Lower lobe of right lung (tissue), 2 donors: ENCODE measurements around the gene SPN. TPM values are rescaled to one million over a fixed set of nuclear protein-coding genes. Genes with fewer than 3 reads are reported as not detected.
"Not testable (repeated sequence)": the region's sequence is repeated elsewhere in the genome, so short reads cannot be mapped to it uniquely, and the experiment has no call there.

Source experiments
- ATAC-seq, 2 donors: fragments of 200-7000 bp; cut with Tn5 transposase; one replicate each; pipeline ENCODE4 v1.9.1; 2020 to 2022; ENCODE audit warnings: mild to moderate bottlenecking in 2 of 2, moderate library complexity in 2 of 2
- DNase-seq: peaks from one replicate; pipeline ENCODE4 v3.0.0-alpha.2; 2020
- H3K27ac ChIP-seq: fragments of 200-600 bp; one replicate; pipeline ENCODE4 v1.8.0; 2022
- H3K27me3 ChIP-seq: fragments of 200-600 bp; one replicate; pipeline ENCODE4 v1.8.0; 2022; ENCODE audit warnings: low read depth
- H3K36me3 ChIP-seq: fragments of 200-600 bp; one replicate; pipeline ENCODE4 v1.8.0; 2022; ENCODE audit warnings: mild to moderate bottlenecking
- H3K4me1 ChIP-seq: fragments of 200-600 bp; one replicate; pipeline ENCODE4 v1.8.0; 2022
- H3K4me3 ChIP-seq: fragments of 200-600 bp; one replicate; pipeline ENCODE4 v1.8.0; 2022; ENCODE audit warnings: mild to moderate bottlenecking
- H3K9me3 ChIP-seq: fragments of 200-600 bp; one replicate; pipeline ENCODE4 v1.8.0; 2022
- intact Hi-C: fragments of 100-400 bp; cut with DNase I; formaldehyde crosslinking; loops from one replicate; pipeline ENCODE4 v1.11.0; 2022
- total RNA-seq: library from RNA; stranded (reverse); fragmentation: NEBNext Ultra II Directional; extraction: Animal tissue kit (Norgen Biotek cat#: 25700); gene quantifications from one replicate; pipeline ENCODE4 v1.2.1, GENCODE V29; 2021
- TF ChIP-seq, protein P1 (sequence below): fragments of 200-600 bp; IDR thresholded peaks from one replicate; pipeline ENCODE4 v1.8.0; 2022; ENCODE audit warnings: antibody characterized with exemption, mild to moderate bottlenecking
- donor health status: DM: no; HTN: yes; CAD: no; lungs with severe emphysema.

The SPN gene
- total RNA-seq, 1 donor from 2014 or later: 109 TPM

- ATAC-seq: no peak
- intact Hi-C loops: no loop called here
- TF ChIP-seq, protein P1, sequence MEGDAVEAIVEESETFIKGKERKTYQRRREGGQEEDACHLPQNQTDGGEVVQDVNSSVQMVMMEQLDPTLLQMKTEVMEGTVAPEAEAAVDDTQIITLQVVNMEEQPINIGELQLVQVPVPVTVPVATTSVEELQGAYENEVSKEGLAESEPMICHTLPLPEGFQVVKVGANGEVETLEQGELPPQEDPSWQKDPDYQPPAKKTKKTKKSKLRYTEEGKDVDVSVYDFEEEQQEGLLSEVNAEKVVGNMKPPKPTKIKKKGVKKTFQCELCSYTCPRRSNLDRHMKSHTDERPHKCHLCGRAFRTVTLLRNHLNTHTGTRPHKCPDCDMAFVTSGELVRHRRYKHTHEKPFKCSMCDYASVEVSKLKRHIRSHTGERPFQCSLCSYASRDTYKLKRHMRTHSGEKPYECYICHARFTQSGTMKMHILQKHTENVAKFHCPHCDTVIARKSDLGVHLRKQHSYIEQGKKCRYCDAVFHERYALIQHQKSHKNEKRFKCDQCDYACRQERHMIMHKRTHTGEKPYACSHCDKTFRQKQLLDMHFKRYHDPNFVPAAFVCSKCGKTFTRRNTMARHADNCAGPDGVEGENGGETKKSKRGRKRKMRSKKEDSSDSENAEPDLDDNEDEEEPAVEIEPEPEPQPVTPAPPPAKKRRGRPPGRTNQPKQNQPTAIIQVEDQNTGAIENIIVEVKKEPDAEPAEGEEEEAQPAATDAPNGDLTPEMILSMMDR: no peak
- Histone ChIP-seq H3K4me3 (no peak overlapping the region), H3K9me3 (no peaks in the 10 kb centered on the region), H3K27me3 (no peaks in the 10 kb centered on the region), H3K4me1 (no peaks in the 10 kb centered on the region), H3K36me3 (no peaks in the 10 kb centered on the region), H3K27ac (no peak overlapping the region)
- no peak for DNase-seq
Measured at GRCh38 chr16:29701214-29701555, 38.1 kb downstream of the SPN start.

DNA sequence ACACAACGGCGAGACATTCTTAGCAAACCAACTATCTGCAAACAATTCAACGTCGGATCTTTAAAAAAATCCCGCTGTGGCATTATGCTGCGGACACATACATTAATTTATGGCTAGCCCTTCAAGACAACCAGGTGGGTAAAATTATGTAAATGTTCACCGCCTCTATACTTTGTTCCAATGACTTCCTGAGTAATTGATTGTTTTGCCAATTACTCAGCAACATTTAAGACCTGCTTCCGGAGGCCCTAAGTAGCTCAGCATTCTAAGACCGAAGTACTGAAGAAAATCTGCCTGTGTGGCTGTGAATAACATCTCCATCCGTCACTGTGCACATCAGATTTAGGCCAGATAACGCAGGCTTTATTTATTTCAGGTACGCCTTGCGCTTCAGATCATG, 39.2 kb downstream of the SPN start:
- Histone ChIP-seq H3K4me3 (no peak overlapping the region), H3K36me3 (no peaks in the 10 kb centered on the region), H3K27me3 (no peaks in the 10 kb centered on the region), H3K4me1 (no peaks in the 10 kb centered on the region), H3K9me3 (no peaks in the 10 kb centered on the region), H3K27ac (peak overlapping the region; percentile 33)
- TF ChIP-seq, protein P1: no peak
- DNase-seq (no peak), ATAC-seq (no peak)
- intact Hi-C loops: no loop called here

DNA sequence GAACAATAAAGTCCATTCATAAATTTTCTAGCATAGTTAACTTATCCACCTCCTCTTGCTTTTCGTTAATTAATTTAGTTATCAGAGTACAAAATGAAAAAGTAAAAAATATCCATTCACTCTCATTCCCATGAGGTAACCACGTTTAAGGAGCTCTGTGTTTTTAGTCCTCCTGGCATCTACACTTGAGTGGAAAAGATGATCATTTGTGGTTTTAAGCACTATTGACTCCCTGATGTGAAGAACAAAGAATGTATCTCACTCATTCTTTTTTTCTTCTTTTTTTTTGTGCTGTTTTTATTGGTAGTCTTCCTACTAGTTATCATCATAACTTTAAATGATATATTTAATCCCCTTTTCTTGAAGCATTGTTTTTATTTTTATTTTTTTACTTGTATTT, 42.0 kb downstream of the SPN start:
- no peaks in the 10 kb centered on the region for H3K36me3 ChIP-seq
- DNase-seq: no peak
- intact Hi-C loops: no loop called here
- H3K4me3 ChIP-seq: no peak overlapping the region
- TF ChIP-seq, protein P1: no peak
- H3K9me3 ChIP-seq: no peaks in the 10 kb centered on the region
- no peaks in the 10 kb centered on the region for H3K27me3 ChIP-seq
- no peak for ATAC-seq
- H3K27ac ChIP-seq: no peak overlapping the region
- peaks cover under 1% of the 10 kb centered on the region for H3K4me1 ChIP-seq

GRCh38 chr16:29707160-29707559, 44.1 kb downstream of the SPN start:
- H3K9me3 ChIP-seq, H3K4me1 ChIP-seq, ATAC-seq, intact Hi-C loops, H3K27ac ChIP-seq, DNase-seq, H3K4me3 ChIP-seq, H3K36me3 ChIP-seq, H3K27me3 ChIP-seq: not testable (repeated sequence)

DNA sequence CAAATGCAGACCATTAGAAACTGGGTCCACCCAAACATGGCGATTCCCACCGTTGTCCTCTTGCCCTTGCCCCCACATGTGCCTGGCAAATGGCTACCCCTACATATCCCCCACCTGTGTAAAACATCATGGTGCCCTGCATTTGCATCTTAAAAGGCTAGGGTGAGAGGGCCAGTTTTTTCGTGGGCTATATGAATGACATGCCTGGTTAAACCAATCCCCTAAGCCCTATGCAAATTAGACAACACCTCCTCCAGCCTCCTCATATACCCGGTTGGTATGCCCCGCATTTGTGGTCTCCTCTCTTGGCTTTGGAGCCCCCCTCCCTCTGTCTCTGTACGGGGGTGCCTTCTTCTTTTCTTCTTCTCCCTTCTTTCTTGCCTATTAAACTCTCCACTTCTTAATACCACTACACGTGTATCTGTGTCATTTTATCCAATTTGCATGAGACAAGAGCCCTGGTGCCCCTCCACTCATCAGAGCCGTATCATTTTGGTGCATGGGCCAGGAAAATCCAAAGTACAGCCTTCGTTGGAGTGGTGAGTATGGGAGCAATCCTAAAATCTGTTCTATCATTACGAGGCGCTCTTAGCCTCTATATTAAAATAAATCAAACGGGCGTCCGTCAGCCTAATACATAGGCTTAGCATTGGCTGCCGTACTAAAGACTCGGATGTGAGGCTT, 46.0 kb downstream of the SPN start:
- TF ChIP-seq, protein P1: no peak

DNA sequence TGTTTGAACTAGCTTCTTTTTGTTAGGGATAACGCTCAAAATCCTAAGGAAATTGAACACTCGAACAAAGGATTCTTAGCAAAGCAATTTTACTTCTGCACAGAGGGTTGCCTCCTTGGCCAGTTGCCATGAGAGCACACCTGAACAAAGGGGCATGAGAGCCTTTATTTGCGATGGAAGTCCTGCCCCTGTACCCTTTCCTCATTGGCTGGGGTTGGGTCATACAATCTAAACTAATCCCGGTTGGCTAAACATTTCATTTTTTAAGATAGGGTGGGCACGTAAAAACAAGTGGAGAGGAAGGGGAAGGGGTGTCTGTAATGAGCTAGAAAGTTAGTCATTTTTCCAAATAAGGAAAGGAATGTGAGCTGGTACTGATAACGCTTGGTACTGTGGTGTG, 46.6 kb downstream of the SPN start:
- H3K4me1 ChIP-seq, ATAC-seq, intact Hi-C loops, H3K9me3 ChIP-seq, H3K36me3 ChIP-seq, H3K27me3 ChIP-seq, H3K27ac ChIP-seq, DNase-seq, H3K4me3 ChIP-seq: not testable (repeated sequence)

More for the DNA sequence above, 46.0 kb downstream of the SPN start:
- Histone ChIP-seq H3K4me3 (no peak overlapping the region), H3K4me1 (peaks cover 8% of the 10 kb centered on the region), H3K27ac (no peak overlapping the region), H3K27me3 (no peaks in the 10 kb centered on the region), H3K9me3 (no peaks in the 10 kb centered on the region), H3K36me3 (no peaks in the 10 kb centered on the region)
- DNase-seq (peak; percentile 5), ATAC-seq (no peak)
- intact Hi-C loops: no loop called here
